ENCODE data around the gene AK8. TPM values are rescaled to one million over a fixed set of nuclear protein-coding genes. Genes with fewer than 3 reads are reported as not detected.

AK8 gene
- total RNA-seq, 1 experiment from 2014 or later = not detected

- intact Hi-C loops (cut with micrococcal nuclease; ENCODE audit: unreplicated experiment) = no loop called here
- ChIA-PET POLR2A (ENCODE audit: low non-redundant PET) (no interaction called here), CTCF (interaction anchor here (0.7 kb wide), 1 partner anchor 26 kb away, joined by 6 read pairs; no protein-coding TSS in a partner anchor)
- H3K4me3 ChIP-seq (ENCODE audit: low read depth, low read length, poor library complexity, severe bottlenecking) = no peak overlapping the region
- TF ChIP-seq CTCF (conservative IDR thresholded peaks at IDR 0.05; ENCODE audit: low read depth, low read length) (no peak), EZH2 (IDR thresholded peaks at IDR 0.05; ENCODE audit: borderline replicate concordance, low read depth, low read length, poor library complexity, severe bottlenecking) (no peak)
- no peak overlapping the region for H3K27ac ChIP-seq (ENCODE audit: low read depth, low read length, poor library complexity, severe bottlenecking)
- H3K27me3 ChIP-seq (replicated peaks; ENCODE audit: insufficient read depth, low read depth, low read length, poor library complexity) = no peaks in the 10 kb centered on the region
- no peaks in the 10 kb centered on the region for H3K4me1 ChIP-seq (ENCODE audit: insufficient read depth, low read length, poor library complexity, severe bottlenecking)
- DNase-seq (ENCODE audit: low spot score) = no peak
- no peaks in the 10 kb centered on the region for H3K9me3 ChIP-seq (ENCODE audit: low read depth, low read length, poor library complexity, severe bottlenecking)
- no TSS peak for BruUV-seq (replicated peaks)
- no peaks in the 10 kb centered on the region for H3K36me3 ChIP-seq (ENCODE audit: insufficient read depth, low read length, poor library complexity, severe bottlenecking)
Measured at GRCh38 chr9:132849185-132849706, 28.8 kb downstream of the AK8 start.

- BruUV-seq (replicated peaks) = no TSS peak
- CTCF ChIA-PET = no interaction called here
- no peaks in the 10 kb centered on the region for H3K36me3 ChIP-seq (ENCODE audit: insufficient read depth, low read length, poor library complexity, severe bottlenecking)
- POLR2A ChIA-PET (ENCODE audit: low non-redundant PET) = no interaction called here
- H3K27me3 ChIP-seq (replicated peaks; ENCODE audit: insufficient read depth, low read depth, low read length, poor library complexity) = no peaks in the 10 kb centered on the region
- H3K4me1 ChIP-seq (ENCODE audit: insufficient read depth, low read length, poor library complexity, severe bottlenecking) = no peaks in the 10 kb centered on the region
- TF ChIP-seq EZH2 (IDR thresholded peaks at IDR 0.05; ENCODE audit: borderline replicate concordance, low read depth, low read length, poor library complexity, severe bottlenecking) (no peak), CTCF (conservative IDR thresholded peaks at IDR 0.05; ENCODE audit: low read depth, low read length) (no peak)
- DNase-seq (ENCODE audit: low spot score) = no peak
- intact Hi-C loops (cut with micrococcal nuclease; ENCODE audit: unreplicated experiment) = no loop called here
- H3K27ac ChIP-seq (ENCODE audit: low read depth, low read length, poor library complexity, severe bottlenecking) = no peak overlapping the region
- no peak overlapping the region for H3K4me3 ChIP-seq (ENCODE audit: low read depth, low read length, poor library complexity, severe bottlenecking)
- H3K9me3 ChIP-seq (ENCODE audit: low read depth, low read length, poor library complexity, severe bottlenecking) = no peaks in the 10 kb centered on the region
Measured at GRCh38 chr9:132846918-132847515, 31.1 kb downstream of the AK8 start.

GRCh38 chr9:132846109-132846917, 31.8 kb downstream of the AK8 start:
- BruUV-seq (replicated peaks) = no TSS peak
- H3K27me3 ChIP-seq (replicated peaks; ENCODE audit: insufficient read depth, low read depth, low read length, poor library complexity) = no peaks in the 10 kb centered on the region
- H3K27ac ChIP-seq (ENCODE audit: low read depth, low read length, poor library complexity, severe bottlenecking) = no peak overlapping the region
- DNase-seq (ENCODE audit: low spot score) = no peak
- intact Hi-C loops (cut with micrococcal nuclease; ENCODE audit: unreplicated experiment) = no loop called here
- ChIA-PET POLR2A (ENCODE audit: low non-redundant PET) (no interaction called here), CTCF (no interaction called here)
- H3K9me3 ChIP-seq (ENCODE audit: low read depth, low read length, poor library complexity, severe bottlenecking) = no peaks in the 10 kb centered on the region
- TF ChIP-seq EZH2 (IDR thresholded peaks at IDR 0.05; ENCODE audit: borderline replicate concordance, low read depth, low read length, poor library complexity, severe bottlenecking) (no peak), CTCF (conservative IDR thresholded peaks at IDR 0.05; ENCODE audit: low read depth, low read length) (no peak)
- H3K36me3 ChIP-seq (ENCODE audit: insufficient read depth, low read length, poor library complexity, severe bottlenecking) = no peaks in the 10 kb centered on the region
- H3K4me1 ChIP-seq (ENCODE audit: insufficient read depth, low read length, poor library complexity, severe bottlenecking) = no peaks in the 10 kb centered on the region
- H3K4me3 ChIP-seq (ENCODE audit: low read depth, low read length, poor library complexity, severe bottlenecking) = no peak overlapping the region
